Measurements from ENCODE around the gene MROH2A. TPM values are rescaled to one million over a fixed set of nuclear protein-coding genes. Genes with fewer than 3 reads are reported as not detected.
"Not testable (repeated sequence)": the region's sequence is repeated elsewhere in the genome, so short reads cannot be mapped to it uniquely, and the experiment has no call there.

Gene MROH2A, protein sequence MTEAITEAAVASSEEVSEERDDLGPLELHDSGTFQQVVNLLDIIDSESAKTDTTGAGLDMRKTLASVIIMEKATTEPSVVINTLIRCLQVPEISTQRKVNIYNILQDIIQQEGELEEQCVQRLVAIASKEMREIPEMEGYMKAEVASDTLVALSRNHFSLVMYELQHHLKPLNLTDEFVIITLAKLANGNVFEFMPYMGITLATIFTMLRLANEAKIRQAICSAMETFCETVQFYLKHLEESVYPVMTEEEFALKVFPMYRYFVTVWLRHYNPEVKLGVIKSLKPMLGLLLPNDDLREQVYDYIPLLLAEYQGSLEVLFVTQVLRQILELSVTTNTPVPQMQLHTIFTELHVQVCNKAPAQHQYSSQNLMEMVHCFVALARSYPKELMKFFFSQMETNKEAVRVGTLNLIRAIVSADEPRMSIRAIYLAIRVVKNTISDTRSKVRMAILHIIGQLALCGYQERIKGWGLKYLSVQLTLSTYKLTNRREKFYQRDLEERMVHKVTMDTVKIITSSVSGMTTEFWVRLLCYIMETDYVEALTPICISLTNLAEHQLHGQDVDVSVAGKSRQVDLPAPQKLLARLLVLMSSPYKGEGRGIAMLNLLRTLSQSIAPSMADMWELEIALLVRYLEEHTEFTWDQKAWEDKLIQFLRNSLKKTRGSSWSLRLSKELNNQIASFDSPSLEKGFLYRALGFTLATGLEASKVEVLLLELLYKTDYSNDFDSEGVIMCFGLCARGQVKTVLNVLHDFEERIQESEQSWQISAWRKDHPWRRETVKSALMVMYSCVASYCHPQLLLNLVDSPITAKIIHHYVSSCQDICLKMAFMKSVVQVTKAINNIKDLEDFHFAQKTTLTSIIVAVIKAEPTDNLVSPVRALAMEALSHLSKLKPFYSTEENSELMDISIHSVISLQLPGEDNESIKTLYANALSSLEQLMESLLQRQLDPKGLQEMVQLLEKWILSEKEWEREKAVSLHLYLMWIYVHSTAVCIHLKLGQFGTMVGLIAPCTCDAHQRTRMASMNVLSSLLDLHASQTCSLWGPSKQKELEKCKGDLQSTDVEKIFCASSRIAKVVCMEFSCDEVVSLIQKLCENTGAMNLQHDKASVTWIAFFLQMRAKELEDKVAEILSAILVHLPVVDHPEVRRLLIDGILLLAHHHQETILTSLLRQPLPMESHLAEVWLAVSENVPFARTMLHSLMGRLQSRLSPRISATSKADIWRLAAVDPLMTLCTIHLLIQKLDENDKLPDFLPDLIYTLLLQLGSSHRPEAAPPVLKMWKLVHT (N-terminal part only)
- total RNA-seq, result not detected
- not detected for polyA plus RNA-seq (2013, experiment 1 of 2)
- polyA plus RNA-seq (2013, experiment 2 of 2), result not detected
- 0 to 0.13 (median 0) reads per million in 172 experiments for total RNA-seq

DNA sequence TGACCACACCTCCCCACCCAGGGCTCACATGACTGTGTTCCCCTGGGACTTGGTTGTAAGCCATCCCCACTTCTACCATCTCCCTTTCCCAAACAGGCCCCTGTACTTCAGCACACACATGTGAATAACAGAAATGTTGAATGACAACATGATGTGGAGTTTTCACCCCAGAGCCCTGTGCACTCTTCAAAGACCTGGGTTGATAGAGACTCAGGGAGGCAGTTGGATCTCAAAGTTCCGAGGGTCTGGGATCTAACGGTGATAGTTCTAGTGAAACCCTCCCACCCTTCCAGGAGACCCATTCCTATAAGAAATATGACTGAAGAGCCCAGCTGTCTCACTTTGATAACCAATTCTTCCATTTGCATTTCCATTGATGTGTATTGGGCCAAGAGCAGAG is at the start of gene MROH2A:
Gene MROH2A (plus strand): TSS at position 301 of the 400 bp plus-strand sequence. CDS start 1,029 bp downstream, outside the sequence.
- Mint-ChIP-seq H3K4me1 (ENCODE audit: low read depth) (no peaks in the 10 kb centered on the region), H3K27me3 (peaks cover 49% of the 10 kb centered on the region), H3K27ac (no peak within 1 kb of the TSS), H3K36me3 (ENCODE audit: low read depth) (no peaks in the 10 kb centered on the region), H3K9me3 (peaks cover 15% of the 10 kb centered on the region), H3K4me3 (no peak within 1 kb of the TSS)
- DNase-seq, result no peak
- Histone ChIP-seq H3K36me3 (ENCODE audit: insufficient read depth, low read length) (no peaks in the 10 kb centered on the region), H3K4me3 (ENCODE audit: low read length) (no peak within 1 kb of the TSS), H3K4me1 (ENCODE audit: insufficient read depth, low read length) (no peaks in the 10 kb centered on the region), H3K9me3 (ENCODE audit: control insufficient read depth in 1 of 2, insufficient read depth in 1 of 2, low read length in 2 of 2) (peaks cover 0 to 15% of the 10 kb centered on the region in 2 experiments), H3K27ac (ENCODE audit: low read depth in 1 of 2, low read length in 2 of 2) (no peak within 1 kb of the TSS), H3K27me3 (ENCODE audit: control insufficient read depth in 1 of 2, insufficient read depth in 2 of 2, low read length in 2 of 2) (peaks cover 0 to 3% of the 10 kb centered on the region in 2 experiments)
- ChIA-PET CTCF (no interaction called here), POLR2A (no interaction called here)
- no peak for ATAC-seq (ENCODE audit: poor library complexity)
- TF ChIP-seq, protein P1, sequence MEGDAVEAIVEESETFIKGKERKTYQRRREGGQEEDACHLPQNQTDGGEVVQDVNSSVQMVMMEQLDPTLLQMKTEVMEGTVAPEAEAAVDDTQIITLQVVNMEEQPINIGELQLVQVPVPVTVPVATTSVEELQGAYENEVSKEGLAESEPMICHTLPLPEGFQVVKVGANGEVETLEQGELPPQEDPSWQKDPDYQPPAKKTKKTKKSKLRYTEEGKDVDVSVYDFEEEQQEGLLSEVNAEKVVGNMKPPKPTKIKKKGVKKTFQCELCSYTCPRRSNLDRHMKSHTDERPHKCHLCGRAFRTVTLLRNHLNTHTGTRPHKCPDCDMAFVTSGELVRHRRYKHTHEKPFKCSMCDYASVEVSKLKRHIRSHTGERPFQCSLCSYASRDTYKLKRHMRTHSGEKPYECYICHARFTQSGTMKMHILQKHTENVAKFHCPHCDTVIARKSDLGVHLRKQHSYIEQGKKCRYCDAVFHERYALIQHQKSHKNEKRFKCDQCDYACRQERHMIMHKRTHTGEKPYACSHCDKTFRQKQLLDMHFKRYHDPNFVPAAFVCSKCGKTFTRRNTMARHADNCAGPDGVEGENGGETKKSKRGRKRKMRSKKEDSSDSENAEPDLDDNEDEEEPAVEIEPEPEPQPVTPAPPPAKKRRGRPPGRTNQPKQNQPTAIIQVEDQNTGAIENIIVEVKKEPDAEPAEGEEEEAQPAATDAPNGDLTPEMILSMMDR (IDR thresholded peaks at IDR 0.05), result no peak
- intact Hi-C loops (cut with DNase I, micrococcal nuclease), result no loop called here

DNA sequence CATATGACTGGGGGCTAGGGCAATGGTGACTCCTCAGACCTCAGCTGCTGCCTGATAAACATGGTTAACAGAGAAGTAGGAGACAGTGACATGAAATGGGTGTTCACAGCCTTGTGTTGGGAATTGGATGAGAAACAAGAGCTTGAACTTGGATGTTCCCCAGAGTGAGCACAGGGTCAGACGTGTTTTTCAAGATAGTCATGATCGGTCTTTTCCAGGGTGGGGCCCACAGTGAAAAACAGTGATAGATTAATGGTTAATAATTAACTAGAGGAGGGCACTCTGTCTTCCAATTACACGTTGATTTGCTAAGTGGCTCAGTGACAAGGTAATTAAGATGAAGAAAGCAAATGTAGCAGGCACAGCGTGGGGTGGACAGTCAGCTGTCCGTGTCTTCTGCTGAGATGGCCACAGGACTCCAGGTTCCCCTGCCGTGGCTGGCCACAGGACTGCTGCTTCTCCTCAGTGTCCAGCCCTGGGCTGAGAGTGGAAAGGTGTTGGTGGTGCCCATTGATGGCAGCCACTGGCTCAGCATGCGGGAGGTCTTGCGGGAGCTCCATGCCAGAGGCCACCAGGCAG is 49.3 kb upstream of the MROH2A start, which contains the start of gene UGT1A3:
Gene UGT1A3 (plus strand): TSS at position 320 of the 579 bp plus-strand sequence. CDS start 85 bp downstream, at position 405.
- TF ChIP-seq, protein P1 (IDR thresholded peaks at IDR 0.05), result no peak
- no peaks in the 10 kb centered on the region for H3K36me3 ChIP-seq (ENCODE audit: insufficient read depth, low read length)
- H3K4me3 ChIP-seq (ENCODE audit: low read length), result no peak within 1 kb of the TSS
- H3K27me3 ChIP-seq (ENCODE audit: control insufficient read depth in 1 of 2, insufficient read depth in 2 of 2, low read length in 2 of 2), result no peaks in the 10 kb centered on the region
- no peak for DNase-seq
- H3K27me3 Mint-ChIP-seq, result peaks cover 23% of the 10 kb centered on the region
- CTCF ChIA-PET, result no interaction called here
- no peak within 1 kb of the TSS for H3K27ac Mint-ChIP-seq
- H3K4me3 Mint-ChIP-seq, result no peak within 1 kb of the TSS
- intact Hi-C loops (cut with DNase I, micrococcal nuclease), result no loop called here
- POLR2A ChIA-PET, result no interaction called here
- no peaks in the 10 kb centered on the region for H3K9me3 Mint-ChIP-seq
- H3K9me3 ChIP-seq (ENCODE audit: control insufficient read depth in 1 of 2, insufficient read depth in 1 of 2, low read length in 2 of 2), result no peaks in the 10 kb centered on the region
- ATAC-seq (ENCODE audit: poor library complexity), result no peak
- no peaks in the 10 kb centered on the region for H3K36me3 Mint-ChIP-seq (ENCODE audit: low read depth)
- no peak within 1 kb of the TSS for H3K27ac ChIP-seq (ENCODE audit: low read depth in 1 of 2, low read length in 2 of 2)
- no peaks in the 10 kb centered on the region for H3K4me1 ChIP-seq (ENCODE audit: insufficient read depth, low read length)
- no peaks in the 10 kb centered on the region for H3K4me1 Mint-ChIP-seq (ENCODE audit: low read depth)

DNA sequence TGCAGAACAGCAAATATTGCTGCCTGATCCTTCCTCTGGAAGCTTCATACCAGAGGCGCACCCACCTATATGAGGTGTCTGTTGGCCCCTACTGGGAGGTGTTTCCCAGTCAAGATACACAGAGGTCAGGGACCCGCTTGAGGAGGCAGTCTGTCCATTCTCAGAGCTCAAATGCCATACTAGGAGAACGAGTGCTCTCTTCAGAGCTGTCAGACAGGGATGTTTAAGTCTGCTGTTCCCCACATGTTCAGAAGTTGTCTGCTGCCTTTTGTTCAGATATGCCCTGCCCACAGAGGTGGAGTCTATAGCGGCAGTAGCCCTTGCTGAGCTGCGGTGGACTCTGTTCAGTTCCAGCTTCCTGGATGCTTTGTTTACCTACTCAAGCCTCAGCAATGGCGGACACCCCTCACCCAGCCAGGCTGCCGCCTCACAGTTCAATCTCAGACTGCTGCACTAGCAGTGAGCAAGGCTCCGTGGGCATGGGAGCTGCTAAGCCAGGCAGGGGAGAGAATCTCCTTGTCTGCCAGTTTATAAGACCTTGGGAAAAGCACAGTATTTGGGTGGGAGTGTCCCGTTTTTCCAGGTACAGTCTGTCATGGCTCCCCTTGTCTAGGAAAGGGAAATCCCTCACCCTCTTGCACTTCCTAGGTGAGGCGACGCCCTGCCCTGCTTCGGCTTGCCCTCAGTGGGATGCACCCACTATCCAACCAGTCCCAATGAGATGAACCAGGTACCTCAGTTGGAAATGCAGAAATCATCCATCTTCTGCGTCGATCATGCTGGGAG is 41.1 kb upstream of the MROH2A start:
- H3K9me3 ChIP-seq (ENCODE audit: control insufficient read depth in 1 of 2, insufficient read depth in 1 of 2, low read length in 2 of 2); H3K9me3 Mint-ChIP-seq; POLR2A ChIA-PET; H3K36me3 Mint-ChIP-seq (ENCODE audit: low read depth); intact Hi-C loops (cut with DNase I, micrococcal nuclease); H3K27me3 ChIP-seq (ENCODE audit: control insufficient read depth in 1 of 2, insufficient read depth in 2 of 2, low read length in 2 of 2); H3K36me3 ChIP-seq (ENCODE audit: insufficient read depth, low read length); H3K4me3 ChIP-seq (ENCODE audit: low read length); DNase-seq; H3K27ac ChIP-seq (ENCODE audit: low read depth in 1 of 2, low read length in 2 of 2); H3K4me1 ChIP-seq (ENCODE audit: insufficient read depth, low read length); CTCF ChIA-PET; ATAC-seq (ENCODE audit: poor library complexity); H3K4me3 Mint-ChIP-seq; H3K4me1 Mint-ChIP-seq (ENCODE audit: low read depth); H3K27ac Mint-ChIP-seq: not testable (repeated sequence)
- H3K27me3 Mint-ChIP-seq, result peaks cover 45% of the 10 kb centered on the region

All from CD4-positive, alpha-beta T cell (primary cell).